Keratinocyte (primary cell): ENCODE results near the gene ACAD10. TPM values are rescaled to one million over a fixed set of nuclear protein-coding genes. Genes with fewer than 3 reads are reported as not detected.

Experiments used
- DNase-seq: peaks from one replicate; pipeline ENCODE4 v3.0.0-alpha.2; 2011; ENCODE audit warnings: low read depth, missing footprints, low spot score
- FAIRE-seq: peaks from 2 replicates; lab custom pipeline; 2011; peaks lifted over from hg19 to GRCh38; lab: Jason Lieb, UNC
- H2AFZ ChIP-seq: 2 replicates; pipeline ENCODE4 v1.6.0; 2012; ENCODE audit warnings: low read length, control low read depth, inconsistent platforms; ENCODE audit not compliant: control insufficient read depth
- H3K27ac ChIP-seq: 2 replicates; pipeline ENCODE4 v1.5.1; 2011; ENCODE audit warnings: low read length; ENCODE audit not compliant: control insufficient read depth, insufficient read depth
- H3K27me3 ChIP-seq: 3 replicates; pipeline ENCODE4 v1.6.0; 2011; ENCODE audit warnings: low read length; ENCODE audit not compliant: control insufficient read depth, insufficient read depth; ENCODE audit errors: extremely low read depth
- H3K36me3 ChIP-seq, 2 experiments: 2 replicates in 1 of 2; 3 replicates in 1 of 2; pipeline ENCODE4 v1.5.1; 2011; ENCODE audit warnings: low read length in 2 of 2, mild to moderate bottlenecking in 1 of 2; ENCODE audit not compliant: control insufficient read depth in 2 of 2, insufficient read depth in 2 of 2; ENCODE audit errors: extremely low read depth in 1 of 2
- H3K4me1 ChIP-seq: 3 replicates; pipeline ENCODE4 v1.5.1; 2011; ENCODE audit warnings: low read length; ENCODE audit not compliant: control insufficient read depth, insufficient read depth; ENCODE audit errors: extremely low read depth
- H3K4me2 ChIP-seq: 3 replicates; pipeline ENCODE4 v1.6.0; 2011; ENCODE audit warnings: low read depth, low read length; ENCODE audit not compliant: control insufficient read depth, insufficient read depth; ENCODE audit errors: extremely low read depth
- H3K4me3 ChIP-seq, 3 experiments: fragments of 200-600 bp in 1 of 3; sonication (generic) in 1 of 3; 2 replicates in 2 of 3; 3 replicates in 1 of 3; pipeline ENCODE4 v1.5.1; 2011 to 2016; ENCODE audit warnings: low read length in 3 of 3, mild to moderate bottlenecking in 3 of 3, control low read depth in 2 of 3, inconsistent platforms in 1 of 3, low read depth in 1 of 3, mixed read lengths in 1 of 3, mixed run types in 1 of 3, moderate library complexity in 1 of 3; ENCODE audit not compliant: control insufficient read depth in 2 of 3, insufficient read depth in 2 of 3; ENCODE audit errors: extremely low read depth in 1 of 3
- H3K79me2 ChIP-seq: 2 replicates; pipeline ENCODE4 v1.6.0; 2012; ENCODE audit warnings: low read length; ENCODE audit not compliant: control insufficient read depth, insufficient read depth
- H3K9ac ChIP-seq: 3 replicates; pipeline ENCODE4 v1.6.0; 2011; ENCODE audit warnings: low read length; ENCODE audit not compliant: control insufficient read depth, insufficient read depth; ENCODE audit errors: extremely low read depth
- H3K9me1 ChIP-seq: 3 replicates; pipeline ENCODE4 v1.6.0; 2011; ENCODE audit warnings: low read length; ENCODE audit not compliant: control insufficient read depth, insufficient read depth; ENCODE audit errors: extremely low read depth
- H3K9me3 ChIP-seq: 2 replicates; pipeline ENCODE4 v1.5.1; 2012; ENCODE audit warnings: low read depth, low read length; ENCODE audit not compliant: control insufficient read depth
- H4K20me1 ChIP-seq: 3 replicates; pipeline ENCODE4 v1.6.0; 2011; ENCODE audit warnings: low read length; ENCODE audit not compliant: control insufficient read depth, insufficient read depth; ENCODE audit errors: extremely low read depth
- EZH2 ChIP-seq: IDR thresholded peaks from one replicate; pipeline ENCODE4 v1.6.1; 2012; ENCODE audit warnings: inconsistent platforms, mild to moderate bottlenecking, low read length, moderate library complexity
- dilution Hi-C: fragments of 300-500 bp; cut with MboI; formaldehyde crosslinking; loops from one replicate; pipeline ENCODE4 v1.7.0; 2020; ENCODE audit warnings: low sequenced_read_pairs; ENCODE audit not compliant: extremely low pct_ligation_motif_present
- polyA plus RNA-seq, 5 experiments: library from polyadenylated mRNA; depleted of rRNA in 3 of 5; stranded (reverse) in 3 of 5; stranded (forward) in 1 of 5; unstranded in 1 of 5; fragments of >200 nt; gene quantifications; 1 replicate in 1 of 5; 2 replicates in 3 of 5; 3 replicates in 1 of 5; pipeline versions ENCODE4 v1.2.1 to v1.2.3, GENCODE V29; 2011 to 2012; ENCODE audit warnings: missing spikeins in 2 of 5, low read depth in 1 of 5, low replicate concordance in 1 of 5
- TF ChIP-seq, protein P1 (sequence below), 3 experiments: IDR thresholded peaks in 1 of 3; conservative IDR thresholded peaks in 1 of 3; optimal IDR thresholded peaks in 1 of 3; 2 replicates in 2 of 3; 3 replicates in 1 of 3; pipeline versions ENCODE3 to v1.5.1; 2011; ENCODE audit warnings: low read length in 3 of 3, mild to moderate bottlenecking in 3 of 3, moderate library complexity in 2 of 3, control low read depth in 1 of 3, inconsistent platforms in 1 of 3; ENCODE audit not compliant: insufficient read depth in 2 of 3; ENCODE audit errors: extremely low read depth in 1 of 3

The ACAD10 gene
- polyA plus RNA-seq, 1 donor (not counting 4 experiments of a cell fraction or from before 2014, with no cell fraction given) = 13.2 TPM

DNA sequence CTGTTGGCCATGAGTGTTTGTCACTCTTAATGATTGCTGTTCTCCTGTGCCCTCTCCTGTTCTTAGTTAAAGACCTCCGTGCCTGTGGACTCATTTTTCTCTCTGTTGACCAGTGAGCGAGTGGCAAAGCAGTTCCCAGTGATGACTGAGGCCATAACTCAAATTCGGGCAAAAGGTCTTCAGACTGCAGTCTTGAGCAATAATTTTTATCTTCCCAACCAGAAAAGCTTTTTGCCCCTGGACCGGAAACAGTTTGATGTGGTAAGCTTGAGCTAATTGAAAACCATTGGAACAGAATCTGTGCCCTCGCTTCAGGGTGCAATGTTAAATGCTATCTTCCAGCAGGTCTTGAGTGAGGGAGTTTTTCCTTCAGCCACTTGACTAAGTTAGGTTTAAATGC, 19.8 kb downstream of the ACAD10 start:
- dilution Hi-C loops = no loop called here
- no peaks in the 10 kb centered on the region for H4K20me1 ChIP-seq
- H3K9me1 ChIP-seq = no peaks in the 10 kb centered on the region
- no peak overlapping the region for H3K9ac ChIP-seq
- H3K4me2 ChIP-seq = no peak overlapping the region
- no peaks in the 10 kb centered on the region for H3K9me3 ChIP-seq
- no peak for FAIRE-seq
- peaks cover 15 to 19% of the 10 kb centered on the region in 2 experiments for H3K36me3 ChIP-seq
- H3K4me3 ChIP-seq = no peak overlapping the region
- no peaks in the 10 kb centered on the region for H3K27me3 ChIP-seq
- H3K79me2 ChIP-seq = no peaks in the 10 kb centered on the region
- no peak for DNase-seq
- no peaks in the 10 kb centered on the region for H3K4me1 ChIP-seq
- no peak overlapping the region for H3K27ac ChIP-seq
- TF ChIP-seq, protein P1, sequence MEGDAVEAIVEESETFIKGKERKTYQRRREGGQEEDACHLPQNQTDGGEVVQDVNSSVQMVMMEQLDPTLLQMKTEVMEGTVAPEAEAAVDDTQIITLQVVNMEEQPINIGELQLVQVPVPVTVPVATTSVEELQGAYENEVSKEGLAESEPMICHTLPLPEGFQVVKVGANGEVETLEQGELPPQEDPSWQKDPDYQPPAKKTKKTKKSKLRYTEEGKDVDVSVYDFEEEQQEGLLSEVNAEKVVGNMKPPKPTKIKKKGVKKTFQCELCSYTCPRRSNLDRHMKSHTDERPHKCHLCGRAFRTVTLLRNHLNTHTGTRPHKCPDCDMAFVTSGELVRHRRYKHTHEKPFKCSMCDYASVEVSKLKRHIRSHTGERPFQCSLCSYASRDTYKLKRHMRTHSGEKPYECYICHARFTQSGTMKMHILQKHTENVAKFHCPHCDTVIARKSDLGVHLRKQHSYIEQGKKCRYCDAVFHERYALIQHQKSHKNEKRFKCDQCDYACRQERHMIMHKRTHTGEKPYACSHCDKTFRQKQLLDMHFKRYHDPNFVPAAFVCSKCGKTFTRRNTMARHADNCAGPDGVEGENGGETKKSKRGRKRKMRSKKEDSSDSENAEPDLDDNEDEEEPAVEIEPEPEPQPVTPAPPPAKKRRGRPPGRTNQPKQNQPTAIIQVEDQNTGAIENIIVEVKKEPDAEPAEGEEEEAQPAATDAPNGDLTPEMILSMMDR (optimal IDR thresholded peaks at IDR 0.05 in 1 of 3, IDR thresholded peaks at IDR 0.05 in 1 of 3, conservative IDR thresholded peaks at IDR 0.05 in 1 of 3; ENCODE audit: extremely low read depth in 1 of 3, insufficient read depth in 2 of 3, low read length in 3 of 3) = no peak
- no peak for TF ChIP-seq EZH2
- H2AFZ ChIP-seq = no peak overlapping the region

DNA sequence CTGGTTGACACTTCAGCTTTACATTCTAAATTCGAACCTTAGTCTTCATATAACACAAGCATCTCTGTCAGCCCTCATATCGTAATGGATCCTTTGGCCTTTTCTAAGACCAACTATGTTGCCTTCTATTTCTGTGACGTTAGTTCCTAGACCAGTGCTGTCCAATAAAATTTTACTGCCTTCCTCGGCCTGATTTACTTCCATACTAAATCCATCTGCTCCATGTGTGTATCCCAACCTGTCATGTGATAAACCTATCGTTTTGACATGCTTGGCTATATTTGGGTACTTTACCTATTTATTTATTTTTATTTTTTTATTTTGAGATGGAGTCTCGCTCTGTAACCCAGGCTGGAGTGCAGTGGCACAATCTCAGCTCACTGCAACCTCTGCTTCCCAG, 20.3 kb downstream of the ACAD10 start:
- H3K4me3 ChIP-seq = no peak overlapping the region
- dilution Hi-C loops = no loop called here
- H3K27ac ChIP-seq = no peak overlapping the region
- no peak overlapping the region for H3K4me2 ChIP-seq
- no peaks in the 10 kb centered on the region for H3K79me2 ChIP-seq
- FAIRE-seq (no peak), DNase-seq (no peak)
- no peak overlapping the region for H2AFZ ChIP-seq
- no peaks in the 10 kb centered on the region for H3K9me1 ChIP-seq
- no peaks in the 10 kb centered on the region for H3K9me3 ChIP-seq
- H3K9ac ChIP-seq = no peak overlapping the region
- H3K36me3 ChIP-seq = peaks cover 16 to 19% of the 10 kb centered on the region in 2 experiments
- H4K20me1 ChIP-seq = no peaks in the 10 kb centered on the region
- H3K4me1 ChIP-seq = no peaks in the 10 kb centered on the region
- TF ChIP-seq, protein P1 (optimal IDR thresholded peaks at IDR 0.05 in 1 of 3, IDR thresholded peaks at IDR 0.05 in 1 of 3, conservative IDR thresholded peaks at IDR 0.05 in 1 of 3; ENCODE audit: extremely low read depth in 1 of 3, insufficient read depth in 2 of 3, low read length in 3 of 3) = no peak
- no peak for TF ChIP-seq EZH2
- H3K27me3 ChIP-seq = no peaks in the 10 kb centered on the region
